ENCODE measurements around the gene RNASEL.

The RNASEL gene

DNA sequence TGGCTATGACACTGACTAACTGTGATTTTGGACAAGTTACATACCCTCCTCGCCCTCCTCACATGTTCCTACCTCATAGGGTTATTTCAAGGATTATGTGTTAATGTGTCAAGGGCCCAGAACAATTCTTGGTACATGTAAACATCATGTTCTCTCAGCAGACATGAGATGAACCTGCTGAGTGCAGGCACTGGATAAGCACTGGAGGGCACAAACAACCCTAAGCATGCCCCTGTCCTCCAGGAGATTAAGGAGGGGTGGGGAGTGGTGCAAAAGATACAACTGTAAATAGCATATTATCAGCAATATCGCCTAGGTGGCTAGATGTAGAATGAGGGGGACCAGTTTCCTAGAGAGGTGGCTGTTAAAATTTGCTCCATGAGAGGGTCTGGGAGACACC, 32.9 kb upstream of the RNASEL start:
- no peak for DNase-seq (ENCODE audit: low spot score)

DNA sequence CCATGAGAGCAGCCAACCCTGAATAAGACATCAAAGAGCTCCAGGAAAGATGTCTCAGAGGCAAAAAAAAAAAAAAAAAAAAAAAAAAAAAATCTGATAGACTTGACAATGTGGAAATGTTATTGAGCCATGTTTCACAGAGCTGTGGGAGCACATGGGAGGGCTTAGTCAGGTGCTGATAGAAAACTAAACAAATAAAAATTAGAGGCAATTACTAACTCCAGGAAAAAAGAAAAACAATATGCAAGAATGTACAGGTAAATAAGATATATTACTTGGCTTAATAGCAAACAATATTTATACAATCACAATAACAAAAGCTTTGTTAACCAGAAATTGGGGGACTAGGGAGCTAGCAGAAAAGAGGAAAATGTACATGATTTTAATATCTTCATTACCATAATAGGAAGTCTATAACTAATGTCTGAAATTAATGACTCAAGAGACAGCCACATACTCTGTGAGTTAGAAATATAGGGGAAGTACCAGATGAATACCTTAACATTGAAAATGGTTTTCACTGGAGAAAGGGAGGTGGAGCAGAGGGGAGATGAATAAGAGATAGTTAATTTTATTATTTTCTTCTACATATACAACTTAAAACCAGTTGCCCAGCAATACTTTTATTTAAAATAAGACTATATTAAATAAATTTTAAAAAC, 32.0 kb upstream of the RNASEL start:
- no peak for DNase-seq (ENCODE audit: low spot score)

DNA sequence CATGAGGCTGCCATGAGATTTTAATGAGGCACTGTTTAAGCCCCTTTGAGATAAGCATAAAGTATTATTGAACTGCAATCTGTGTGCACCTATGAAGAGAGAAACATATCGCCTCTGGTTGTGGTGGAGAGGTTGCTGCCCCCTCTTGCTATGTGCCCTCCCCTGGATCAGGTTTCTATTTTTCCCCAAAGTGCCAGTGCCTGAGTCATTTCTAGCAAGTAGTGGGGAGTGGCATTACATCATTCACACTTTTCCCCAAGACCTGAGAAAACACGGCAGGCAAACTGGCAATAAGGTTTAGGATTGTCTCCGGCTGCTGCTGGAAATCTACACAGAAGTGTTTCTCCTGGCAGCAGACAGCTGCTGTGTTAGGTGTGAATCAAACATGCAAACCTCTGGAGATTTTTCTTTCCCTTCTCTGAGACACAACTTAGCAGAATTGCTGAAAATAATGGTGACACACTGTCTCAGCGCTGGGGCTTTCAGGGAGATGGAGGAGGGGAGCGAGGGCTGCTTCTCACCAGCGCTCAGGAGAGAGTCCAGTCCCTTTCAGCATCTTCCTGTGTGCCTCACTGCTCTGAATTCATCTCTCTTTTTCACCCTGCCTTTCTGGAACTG, 28.8 kb upstream of the RNASEL start:
- no peak for DNase-seq (ENCODE audit: low spot score)

DNA sequence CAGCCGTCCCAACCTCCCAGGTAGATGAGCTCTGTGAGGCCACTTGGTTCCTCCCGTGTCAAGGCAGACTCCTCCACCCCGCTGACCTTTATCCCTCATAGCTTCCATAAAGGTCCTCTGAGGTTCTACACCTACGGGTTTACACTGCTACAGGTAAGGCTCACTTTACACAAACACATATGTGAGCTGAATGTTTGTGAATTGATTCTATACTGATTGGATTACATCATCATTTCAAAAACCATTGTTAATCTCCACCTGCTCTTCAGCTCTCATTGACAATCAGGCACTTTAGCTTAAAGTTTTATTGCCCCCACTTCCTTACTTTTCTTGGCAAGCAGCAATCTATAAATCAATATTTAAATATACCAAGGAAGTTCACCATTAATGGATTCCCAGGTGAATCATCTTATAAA, 28.0 kb upstream of the RNASEL start:
- DNase-seq (ENCODE audit: low spot score): no peak

DNA sequence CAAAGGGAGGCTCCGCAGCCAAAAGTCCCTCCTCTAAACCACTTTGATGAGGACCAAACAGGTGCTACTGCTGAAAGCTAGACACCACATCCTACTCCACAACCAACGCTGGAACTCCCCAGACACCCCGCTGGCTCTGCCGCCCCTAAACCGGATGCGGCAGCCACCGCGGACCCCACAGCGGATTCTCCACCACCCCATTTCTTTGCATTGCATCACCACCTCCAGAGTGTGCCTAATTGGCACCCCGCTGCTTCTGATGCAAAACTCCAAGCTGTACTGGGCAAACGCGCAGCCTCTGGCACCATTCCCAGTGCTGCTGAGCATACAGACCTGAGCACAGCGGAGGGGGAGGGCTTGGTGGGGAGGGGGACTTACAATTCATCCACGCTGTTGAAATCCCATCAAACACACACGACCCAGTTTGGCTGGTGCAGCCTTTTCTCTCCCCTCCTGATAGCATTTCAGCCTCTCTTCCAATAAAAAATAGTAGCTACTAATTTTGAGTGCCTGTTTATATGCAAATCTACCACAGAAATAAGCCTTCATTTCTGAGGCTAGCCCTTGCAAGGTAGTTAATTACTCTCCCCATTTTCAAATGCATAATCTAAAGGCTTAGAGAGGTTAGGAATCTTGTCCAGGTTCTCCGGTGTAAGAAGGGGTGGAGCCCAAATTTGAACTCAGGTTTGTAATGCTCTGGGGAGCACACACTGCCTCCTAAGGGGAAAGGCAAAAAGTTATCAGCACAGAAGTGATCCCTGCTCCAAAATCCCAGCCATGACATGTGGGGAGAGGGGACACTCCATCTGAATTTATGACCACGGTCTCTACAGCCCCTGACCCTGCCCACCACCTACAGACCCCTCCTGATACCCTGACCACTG, 27.3 kb upstream of the RNASEL start:
- DNase-seq (ENCODE audit: low spot score): no peak

DNA sequence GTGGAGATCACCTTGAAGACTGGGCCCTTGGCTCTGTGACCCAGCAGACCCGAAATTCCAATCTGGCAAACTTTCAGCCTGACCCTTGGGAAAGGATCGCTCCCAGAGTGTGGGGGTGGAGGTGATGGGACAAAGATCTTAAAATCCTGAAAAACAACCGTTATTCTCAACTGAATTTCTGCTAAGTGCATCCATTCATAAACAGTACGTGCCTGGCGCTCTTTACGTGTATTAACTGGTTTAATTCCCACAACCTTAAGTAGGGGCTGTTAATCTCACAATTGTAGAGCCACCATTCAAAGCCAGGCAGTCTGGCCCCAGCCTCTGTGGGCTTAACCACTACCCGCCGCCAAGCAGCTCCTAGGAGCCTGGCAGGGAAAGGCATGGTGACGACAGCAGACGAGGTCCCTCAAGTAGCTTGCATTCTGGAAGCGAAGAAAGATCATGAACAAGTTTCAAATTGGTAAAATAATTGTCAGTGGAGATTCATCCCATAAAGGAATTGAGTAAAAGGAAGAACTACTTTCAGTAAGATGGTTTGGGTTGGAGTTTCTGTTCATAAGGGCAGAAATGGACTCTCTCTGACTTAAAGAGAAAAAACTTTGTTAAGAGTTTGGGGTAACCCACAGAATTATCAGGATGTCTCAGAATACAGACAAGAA, 26.5 kb upstream of the RNASEL start:
- no peak for DNase-seq (ENCODE audit: low spot score)

DNA sequence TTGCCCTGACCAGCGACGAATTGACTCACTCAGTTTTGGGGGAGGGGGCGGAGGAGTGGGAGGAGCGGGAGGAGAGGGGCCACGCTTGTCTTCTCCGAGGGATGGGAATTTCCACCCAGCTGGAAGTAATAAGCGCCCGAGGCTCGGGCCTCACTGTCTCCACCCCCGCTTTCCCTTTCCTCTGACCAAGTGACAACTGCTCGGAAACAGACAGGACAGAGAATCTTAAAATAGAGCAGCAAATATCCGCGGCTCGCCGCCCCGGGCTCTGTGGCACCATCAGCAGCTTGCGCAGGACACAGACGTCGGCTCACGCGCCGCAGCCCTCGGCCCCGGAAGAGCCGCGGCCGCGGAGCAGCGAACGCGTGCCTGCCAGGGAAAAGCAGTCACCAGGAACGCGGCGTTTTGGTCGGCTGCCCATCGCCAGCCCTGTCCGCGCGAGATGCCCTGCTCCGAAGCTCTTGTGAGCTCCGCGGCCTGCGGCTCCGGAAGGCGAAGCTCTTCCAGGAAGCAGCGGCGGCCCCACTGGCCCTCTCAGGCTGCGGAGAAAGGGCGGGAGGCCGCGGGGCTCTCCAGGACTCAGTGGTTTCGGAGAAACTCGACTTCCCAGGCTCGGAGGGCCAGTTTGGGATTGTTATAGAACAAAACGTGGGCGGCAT, 25.9 kb upstream of the RNASEL start:
- DNase-seq (ENCODE audit: low spot score): peak; percentile 72

DNA sequence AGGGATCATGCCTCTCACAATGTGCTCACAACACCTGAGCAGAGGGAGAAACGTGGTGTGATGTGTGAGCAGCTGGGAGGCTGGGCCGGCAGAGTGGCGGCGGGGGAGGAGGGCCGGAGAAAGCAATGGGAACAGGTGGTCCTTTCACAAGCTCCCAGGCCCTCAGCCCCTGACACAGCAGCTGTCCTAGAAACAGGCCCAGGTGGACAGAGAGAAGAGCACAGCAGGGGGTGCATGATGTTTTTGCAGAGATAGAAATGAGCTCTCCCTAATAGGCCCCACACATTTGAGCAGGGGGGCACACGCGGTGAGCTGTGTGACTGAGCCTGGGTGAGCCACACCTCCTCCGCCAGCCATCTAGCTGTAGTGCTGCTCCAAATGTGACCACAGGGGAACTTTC, 22.7 kb upstream of the RNASEL start:
- DNase-seq (ENCODE audit: low spot score): no peak

DNA sequence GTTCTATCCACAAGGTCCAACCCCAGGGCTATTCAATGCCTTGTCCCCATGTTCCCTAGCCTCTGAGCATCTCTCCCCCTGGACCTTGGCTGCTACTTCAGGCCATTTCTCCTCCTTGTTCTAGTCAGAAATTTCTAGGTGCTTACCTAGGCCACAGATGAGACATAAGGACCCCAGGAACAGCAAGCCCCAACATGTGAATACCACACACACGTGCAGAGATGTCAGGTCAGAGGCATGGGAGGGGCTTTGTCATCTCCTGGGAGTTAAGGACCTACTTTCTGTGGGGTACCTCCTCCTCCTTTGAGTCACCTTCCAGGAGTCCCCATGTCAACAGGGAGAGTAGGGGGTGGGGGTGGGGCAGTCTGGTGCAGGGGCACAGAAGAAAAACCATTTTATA, 22.3 kb upstream of the RNASEL start:
- DNase-seq (ENCODE audit: low spot score): no peak

DNA sequence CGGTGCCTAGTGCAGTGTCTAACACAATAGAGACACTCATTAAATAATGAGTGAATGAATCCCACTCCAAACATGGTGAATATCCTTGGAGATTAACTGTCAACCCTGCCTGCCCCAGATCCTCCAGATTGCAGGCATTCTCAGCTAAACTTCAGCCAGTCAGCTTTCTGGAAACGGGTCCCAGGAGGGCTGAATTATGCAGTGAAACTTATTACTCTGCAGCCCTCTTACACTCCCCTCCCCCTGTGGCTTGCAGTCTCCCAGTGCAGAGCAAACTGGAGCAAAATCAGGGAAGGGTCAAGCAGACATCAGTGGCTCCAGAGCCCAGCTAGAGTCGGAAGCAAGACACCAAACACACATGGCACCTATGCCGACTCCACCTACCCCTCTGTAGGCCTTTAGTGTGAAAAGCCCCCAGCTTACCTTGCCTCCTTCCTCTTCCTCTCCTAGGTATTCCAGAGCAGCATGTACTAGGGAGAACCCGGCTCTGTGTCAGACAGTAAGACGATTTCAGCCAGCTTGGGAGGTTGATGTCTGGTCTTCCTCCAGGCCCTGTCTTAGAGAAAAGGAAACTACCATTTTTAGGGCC, 21.6 kb upstream of the RNASEL start:
- no peak for DNase-seq (ENCODE audit: low spot score)

DNA sequence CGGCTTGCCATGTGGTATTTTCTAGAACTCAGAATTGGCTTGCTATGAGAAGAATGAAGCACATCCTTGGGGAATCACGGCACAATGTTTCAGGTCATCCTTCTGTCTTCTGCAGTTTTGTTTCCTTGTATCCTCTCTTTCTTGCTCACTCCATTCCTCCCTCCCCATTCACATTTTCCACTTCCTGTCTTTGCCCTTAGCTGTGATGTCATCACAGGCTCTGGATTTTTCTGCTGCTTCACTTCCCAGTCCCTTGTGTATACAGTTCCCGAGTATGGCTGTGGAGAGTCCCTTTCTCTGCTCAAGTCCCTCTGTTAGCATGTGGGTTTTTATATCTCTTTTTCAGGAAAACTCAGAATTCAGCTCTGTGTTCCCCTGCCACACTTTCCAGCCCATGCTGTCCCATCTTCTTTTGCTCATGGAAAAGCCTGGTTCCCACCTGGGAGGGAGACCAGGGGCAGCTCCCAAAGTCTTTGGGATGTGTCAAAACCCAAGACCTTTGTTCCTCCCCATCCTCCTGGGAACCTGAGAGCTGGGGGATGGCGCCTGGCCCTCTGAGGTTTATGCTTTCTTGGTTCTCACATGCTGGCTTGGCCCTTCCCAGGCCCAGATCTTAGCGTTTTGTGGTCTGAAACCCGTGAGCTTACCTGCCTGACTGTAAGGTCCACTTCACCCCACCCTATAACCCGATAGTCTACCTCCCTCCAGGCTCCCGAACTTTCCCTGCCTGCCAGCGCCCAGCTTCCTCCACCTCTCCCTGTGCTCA, 20.0 kb upstream of the RNASEL start:
- DNase-seq (ENCODE audit: low spot score): no peak

DNA sequence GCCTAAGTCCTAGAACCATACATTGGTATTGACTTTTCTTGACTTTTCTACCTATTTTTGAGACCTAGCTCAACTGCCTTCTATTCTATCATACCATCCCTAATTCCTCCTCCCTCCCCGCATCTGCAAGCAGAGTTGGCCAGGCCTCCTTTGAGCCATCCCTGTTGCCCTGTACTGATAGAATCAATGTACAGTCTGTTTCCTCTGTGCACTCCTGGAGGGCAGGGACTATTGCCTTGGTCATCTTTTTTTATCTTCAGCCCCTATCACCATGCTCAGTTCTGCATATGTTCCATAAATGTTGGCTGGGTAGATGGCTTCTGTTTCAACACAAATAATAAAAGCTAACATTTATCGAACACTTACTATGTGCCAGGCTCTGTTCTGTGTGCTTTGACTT, 19.2 kb upstream of the RNASEL start:
- no peak for DNase-seq (ENCODE audit: low spot score)

DNA sequence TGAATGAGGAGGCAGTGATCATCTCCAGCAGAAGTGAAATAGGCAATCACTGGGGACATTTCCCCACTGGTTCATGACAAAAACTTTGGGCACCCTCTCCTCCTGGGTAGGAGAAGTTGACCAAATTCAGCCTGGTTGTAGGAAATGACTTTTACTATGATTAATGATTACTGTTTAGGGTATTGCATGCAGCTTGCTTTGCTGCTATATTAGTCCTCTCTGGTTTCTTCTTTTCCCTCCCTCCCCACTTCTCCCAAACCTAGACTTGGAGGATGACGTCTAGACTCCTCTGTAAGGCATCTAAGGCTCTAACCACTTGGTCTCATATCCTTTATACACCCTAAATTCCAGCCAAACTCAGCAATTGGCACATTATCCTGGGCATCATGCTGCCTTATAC, 18.5 kb upstream of the RNASEL start:
- DNase-seq (ENCODE audit: low spot score): no peak

DNA sequence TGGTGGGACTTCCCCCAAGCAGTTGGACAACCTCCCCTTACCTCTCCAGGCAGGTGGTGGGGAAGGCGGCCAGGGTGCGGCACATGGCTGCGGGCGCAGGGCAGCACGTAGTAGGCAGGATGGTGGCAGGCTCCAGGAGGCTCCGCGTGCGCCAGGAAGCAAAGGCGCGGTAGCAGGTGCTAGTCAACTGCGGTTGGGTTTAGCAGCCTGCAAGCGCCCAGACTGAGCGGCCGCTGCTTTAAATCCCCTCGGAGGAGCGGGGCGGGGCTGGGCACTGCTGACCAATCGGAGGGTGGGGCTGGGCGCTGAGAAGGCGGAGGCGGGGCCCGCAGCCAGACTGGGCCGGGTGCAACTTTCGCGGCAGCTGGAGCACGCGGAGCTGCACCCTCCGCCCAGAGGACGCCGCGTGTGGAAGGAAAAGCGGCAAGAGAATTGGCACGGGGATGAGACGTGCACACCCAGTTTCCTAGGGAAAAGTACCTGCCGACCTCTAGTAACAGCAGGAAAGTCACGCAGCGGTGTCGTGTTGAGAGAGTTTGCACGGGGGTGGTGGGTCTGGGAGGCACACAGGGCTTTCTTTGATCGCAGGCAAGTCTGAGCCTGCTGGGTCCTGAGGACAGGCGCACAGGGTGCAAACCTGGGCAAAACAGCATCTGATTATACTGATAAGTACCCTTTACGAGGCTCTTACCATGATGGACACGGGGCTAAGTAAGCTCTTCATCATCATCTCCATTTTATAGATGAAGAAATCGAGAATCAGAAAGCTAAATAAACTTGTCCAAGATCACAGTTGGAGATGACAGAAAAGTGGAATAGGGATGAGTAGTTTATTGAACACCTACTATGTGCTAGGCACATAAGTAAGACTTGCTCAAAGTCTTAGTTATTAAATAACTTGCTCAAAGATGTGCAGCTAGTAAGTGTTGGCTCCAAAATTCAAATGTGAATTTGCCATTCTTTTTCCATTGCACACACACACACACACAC, 15.4 kb upstream of the RNASEL start, which contains the start of gene RGS16:
TSS of gene RGS16 (minus strand) at position 215 of the 990 bp plus-strand sequence. CDS start at position 85, 130 bp downstream.
- peak; percentile 88 for DNase-seq (ENCODE audit: low spot score)

DNA sequence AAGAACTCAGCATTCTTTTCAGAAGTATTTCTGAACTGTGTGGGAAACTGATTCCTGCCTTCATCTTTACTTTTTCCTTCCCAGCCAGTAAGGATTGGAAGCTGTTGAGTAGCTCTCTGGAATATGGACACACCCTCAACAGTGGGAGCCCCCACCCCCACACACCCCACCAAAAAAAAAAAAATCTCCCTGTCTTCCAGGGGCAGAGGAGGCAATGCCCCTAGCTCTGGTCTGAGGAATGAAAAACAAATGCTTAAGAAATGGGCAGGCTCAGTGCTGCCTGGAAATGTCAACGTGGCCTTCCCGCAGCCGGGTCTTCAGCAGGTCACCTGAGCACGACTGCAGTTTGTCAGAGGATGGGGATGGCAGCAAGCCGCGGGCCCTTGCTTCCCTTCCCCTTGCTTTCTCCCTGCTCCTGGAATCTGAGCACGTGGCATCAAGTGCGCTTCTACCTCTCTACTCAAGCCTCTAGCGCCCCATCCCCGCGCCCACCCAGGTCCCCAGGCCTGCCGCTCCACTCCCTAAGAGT, 14.7 kb upstream of the RNASEL start:
- no peak for DNase-seq (ENCODE audit: low spot score)

DNA sequence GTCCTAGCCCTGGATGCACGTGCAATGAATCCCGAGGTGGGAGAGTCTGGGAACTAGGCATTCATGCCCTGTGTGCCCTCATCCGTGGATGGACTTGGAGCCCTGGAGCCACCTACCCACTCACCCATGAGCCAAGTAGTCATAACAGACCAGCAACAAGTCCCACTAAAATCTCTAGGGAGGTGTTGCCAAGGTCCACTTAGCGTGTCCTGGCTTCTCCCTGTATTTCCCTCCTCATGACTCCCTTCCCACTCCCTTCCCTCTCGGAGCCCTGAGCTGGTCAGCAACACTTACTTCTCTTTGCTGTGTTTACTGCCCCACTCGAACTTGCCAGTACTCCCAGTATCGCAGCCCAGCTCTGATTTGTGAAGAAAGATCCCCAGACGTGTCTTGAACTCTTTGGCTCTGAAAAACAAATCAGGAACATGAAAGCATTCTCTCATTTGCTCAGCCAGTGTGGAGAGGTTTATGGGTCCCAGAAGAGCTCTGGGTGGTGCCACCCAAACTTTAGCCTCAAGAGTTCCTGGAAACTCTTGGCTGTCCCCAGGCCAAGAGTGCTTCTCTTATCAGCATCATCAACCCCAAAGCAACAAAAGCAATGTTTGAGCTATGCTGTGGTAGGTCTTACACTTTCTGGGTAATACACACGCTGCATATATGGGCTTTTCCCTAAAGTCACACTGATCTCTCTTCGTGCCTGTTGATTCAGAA, 14.0 kb upstream of the RNASEL start:
- no peak for DNase-seq (ENCODE audit: low spot score)

DNA sequence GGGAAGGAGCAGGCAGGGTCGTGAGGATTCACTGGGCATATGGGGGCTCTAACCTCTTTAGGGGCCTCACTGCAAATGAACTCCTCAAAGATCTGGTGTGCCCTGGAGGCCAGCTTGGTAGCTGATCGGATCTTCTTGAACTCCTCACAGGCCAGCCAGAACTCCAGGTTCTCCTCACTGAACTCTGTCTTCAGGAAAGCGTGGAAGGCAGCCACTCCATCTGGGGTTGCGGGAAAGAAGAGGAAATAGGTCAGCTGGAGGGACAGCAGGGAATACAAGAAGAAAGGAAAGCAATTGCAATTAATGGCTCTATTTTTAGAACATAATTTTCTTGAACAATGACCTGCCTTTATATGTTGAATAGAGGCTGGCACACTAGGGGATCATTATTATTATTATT, 12.9 kb upstream of the RNASEL start:
- no peak for DNase-seq (ENCODE audit: low spot score)

DNA sequence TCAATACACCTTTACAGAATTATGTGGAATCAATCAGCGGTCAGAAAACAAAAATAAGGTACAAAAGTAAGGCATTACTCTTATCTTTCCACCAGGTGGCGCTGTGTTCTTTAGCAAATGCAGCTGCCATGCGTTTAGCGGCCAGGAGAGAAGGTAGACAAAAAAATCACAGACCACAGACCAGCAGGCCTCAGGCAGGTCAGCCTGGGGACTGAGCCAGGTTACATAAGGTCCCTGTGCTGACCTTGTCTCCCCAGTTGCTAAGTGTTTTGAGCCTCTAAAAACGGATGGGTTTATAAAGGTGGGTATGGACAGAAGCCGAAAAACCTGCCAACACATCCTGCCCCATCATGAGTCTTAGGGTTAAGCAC, 12.3 kb upstream of the RNASEL start:
- peak; percentile 87 for DNase-seq (ENCODE audit: low spot score)

Measured in COLO829 (cell line).